ELF-1 (cell line): ENCODE data around the gene STEAP4.
"Not testable (repeated sequence)": the region's sequence is repeated elsewhere in the genome, so short reads cannot be mapped to it uniquely, and the experiment has no call there.

Experiments used
- DNase-seq: peaks from one replicate; pipeline ENCODE4 v3.0.0-alpha.2; 2016; ENCODE audit warnings: low read depth, low spot score

The STEAP4 gene

GRCh38 chr7:88268858-88269257 is 37.8 kb downstream of the STEAP4 start:
- no peak for DNase-seq

- DNase-seq: no peak
Measured at GRCh38 chr7:88268051-88268450, 38.6 kb downstream of the STEAP4 start.

GRCh38 chr7:88267421-88267820 is 39.3 kb downstream of the STEAP4 start:
- no peak for DNase-seq

DNA sequence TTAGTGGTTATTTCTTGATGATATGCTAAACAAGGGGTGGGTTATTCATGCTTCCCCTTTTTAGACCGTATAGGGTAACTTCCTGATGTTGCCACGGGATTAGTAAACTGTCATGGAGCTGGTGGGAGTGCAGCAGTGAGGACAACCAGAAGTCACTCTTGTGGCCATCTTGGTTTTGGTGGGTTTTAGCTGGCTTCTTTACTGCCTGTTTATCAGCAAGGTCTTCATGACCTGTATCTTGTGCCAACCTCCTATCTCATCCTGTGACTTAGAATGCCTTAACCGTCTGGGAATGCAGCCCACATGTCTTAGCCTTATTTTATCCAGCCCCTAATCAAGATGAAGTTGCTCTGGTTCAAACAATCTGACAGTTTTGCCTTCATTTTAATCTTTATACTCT is 41.7 kb downstream of the STEAP4 start:
- not testable (repeated sequence) for DNase-seq

DNA sequence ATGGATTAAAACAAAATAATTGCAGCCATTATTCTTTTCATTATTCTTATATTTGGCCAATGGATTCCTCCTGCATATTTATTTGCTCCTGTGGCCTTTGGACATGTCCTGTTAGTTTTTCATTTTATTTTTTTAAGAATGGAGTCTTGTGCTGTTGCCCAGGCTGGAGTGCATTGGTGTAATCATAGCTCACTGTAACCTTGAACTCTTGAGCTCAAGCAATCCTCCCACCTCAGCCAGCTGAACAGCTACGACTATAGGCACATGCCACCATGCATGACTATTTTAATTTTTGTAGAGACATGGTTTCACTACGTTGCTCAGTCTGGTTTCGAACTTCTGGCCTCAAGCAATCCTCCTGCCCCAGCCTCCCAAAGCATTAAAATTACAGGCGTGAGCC is 44.1 kb downstream of the STEAP4 start:
- no peak for DNase-seq

DNA sequence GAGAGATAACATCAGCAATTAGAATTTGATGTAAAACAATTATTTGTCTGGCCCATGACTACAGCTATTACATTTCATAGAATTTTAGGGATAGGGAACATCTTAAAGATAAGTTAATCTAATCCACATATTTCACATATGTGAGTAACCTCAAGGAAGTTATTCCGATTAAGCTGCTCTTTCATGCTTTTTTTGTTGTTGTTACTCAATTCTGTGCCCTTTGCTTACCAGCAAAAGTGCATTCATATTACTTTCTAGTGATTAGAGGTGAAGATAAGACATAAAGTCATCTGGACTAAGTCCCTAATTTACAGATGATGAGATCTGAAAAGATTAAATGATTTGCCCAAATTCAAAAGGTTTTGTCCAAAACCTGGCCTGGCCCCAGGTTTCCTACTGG is 46.0 kb downstream of the STEAP4 start:
- no peak for DNase-seq

DNA sequence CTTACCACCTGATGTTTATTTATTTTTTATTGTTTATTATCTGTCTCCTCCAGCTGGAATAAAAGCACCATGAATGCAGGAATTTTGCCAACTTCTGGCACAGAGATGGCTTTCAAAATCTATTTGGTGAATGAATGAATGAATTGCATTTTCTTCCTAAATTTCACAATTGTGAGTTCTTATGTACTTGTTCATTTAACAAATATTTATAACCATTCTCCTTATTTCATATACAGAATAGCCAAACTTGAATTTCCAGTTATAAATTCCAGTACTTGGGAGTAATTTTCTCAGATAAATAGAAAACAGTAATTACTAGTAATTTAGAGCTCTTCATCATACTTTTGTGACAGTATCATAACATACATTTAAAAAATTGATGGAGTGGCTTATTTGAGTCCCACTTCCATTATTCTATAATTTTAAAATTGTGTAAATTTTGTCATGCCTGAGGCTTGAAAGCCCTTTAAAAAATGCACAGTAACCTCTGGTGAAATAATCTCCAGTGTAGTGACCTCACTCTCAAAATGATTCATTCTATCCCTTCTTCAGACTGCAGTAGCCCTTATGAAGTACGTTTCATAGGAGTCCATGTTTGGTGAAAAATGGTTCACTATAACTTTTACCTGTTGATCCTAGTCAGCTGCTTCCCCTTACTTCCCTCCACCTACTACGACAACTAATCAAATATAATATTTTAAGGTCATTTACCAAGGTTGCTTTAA is 46.9 kb downstream of the STEAP4 start:
- no peak for DNase-seq

DNA sequence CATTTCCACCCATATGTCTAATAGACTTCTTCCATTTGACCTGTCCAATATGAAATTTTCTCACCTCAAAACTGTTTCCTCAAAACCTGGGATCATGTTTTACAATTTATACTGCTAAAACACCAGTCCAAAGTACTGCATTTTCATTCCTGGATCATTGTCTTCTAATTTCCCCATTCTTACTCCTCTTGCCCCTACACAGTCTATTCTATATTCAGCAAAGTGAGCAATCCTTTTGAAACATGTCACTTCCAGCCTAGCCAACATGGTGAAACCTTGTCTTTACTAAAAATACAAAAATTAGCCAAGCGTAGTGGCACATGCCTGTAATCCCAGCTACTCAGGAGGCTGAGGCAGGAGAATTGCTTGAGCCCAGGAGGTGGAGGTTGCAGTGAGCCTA is 48.4 kb downstream of the STEAP4 start:
- DNase-seq: not testable (repeated sequence)

- no peak for DNase-seq
Measured at GRCh38 chr7:88256906-88257305, 49.8 kb downstream of the STEAP4 start.

- DNase-seq: no peak
Measured at GRCh38 chr7:88254721-88255424, 51.8 kb downstream of the STEAP4 start.

GRCh38 chr7:88253640-88254039 is 53.1 kb downstream of the STEAP4 start:
- no peak for DNase-seq

GRCh38 chr7:88244258-88244657 is 62.4 kb downstream of the STEAP4 start:
- DNase-seq: no peak

- DNase-seq: peak; percentile 14
Measured at GRCh38 chr7:88243345-88243909, 63.3 kb downstream of the STEAP4 start.

GRCh38 chr7:88239852-88240251 is 66.8 kb downstream of the STEAP4 start:
- no peak for DNase-seq

DNA sequence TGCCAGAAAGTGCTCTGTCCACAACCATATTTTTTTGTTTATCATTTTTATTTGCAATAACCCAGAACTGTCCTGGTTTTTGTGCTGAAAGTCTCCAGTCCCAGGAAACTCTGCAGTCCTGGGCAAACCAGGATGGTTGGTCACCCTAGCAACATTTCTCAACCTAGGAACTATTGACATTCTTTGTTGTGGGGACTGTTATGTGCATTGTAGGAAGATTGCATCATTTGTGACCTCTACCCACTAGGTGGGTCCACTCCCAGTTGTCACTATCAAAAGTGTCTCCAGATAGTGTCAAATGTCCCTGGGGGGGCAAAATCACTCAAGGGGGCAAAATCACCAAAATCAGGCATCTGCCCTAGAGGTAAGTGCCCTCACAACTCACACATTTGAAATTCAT is 72.9 kb downstream of the STEAP4 start:
- DNase-seq: no peak

DNA sequence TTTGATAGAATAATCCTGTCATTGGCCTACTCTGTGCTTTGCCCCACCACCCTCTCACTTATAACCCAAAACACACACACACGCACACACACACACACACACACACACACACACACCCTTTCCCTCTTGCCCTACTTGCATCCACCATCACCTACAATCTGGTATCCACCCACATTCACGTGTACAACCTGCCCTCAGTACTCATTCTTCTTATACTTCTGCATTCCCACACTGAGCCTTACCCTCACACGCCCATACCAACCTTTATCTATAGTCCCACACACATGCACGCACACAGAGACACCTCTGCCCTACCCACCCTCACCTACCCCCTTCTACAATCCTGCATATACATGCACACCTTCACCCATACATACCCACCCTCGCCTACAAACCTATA is 76.0 kb downstream of the STEAP4 start:
- no peak for DNase-seq

- DNase-seq: no peak
Measured at GRCh38 chr7:88229302-88229995, 77.2 kb downstream of the STEAP4 start.

DNA sequence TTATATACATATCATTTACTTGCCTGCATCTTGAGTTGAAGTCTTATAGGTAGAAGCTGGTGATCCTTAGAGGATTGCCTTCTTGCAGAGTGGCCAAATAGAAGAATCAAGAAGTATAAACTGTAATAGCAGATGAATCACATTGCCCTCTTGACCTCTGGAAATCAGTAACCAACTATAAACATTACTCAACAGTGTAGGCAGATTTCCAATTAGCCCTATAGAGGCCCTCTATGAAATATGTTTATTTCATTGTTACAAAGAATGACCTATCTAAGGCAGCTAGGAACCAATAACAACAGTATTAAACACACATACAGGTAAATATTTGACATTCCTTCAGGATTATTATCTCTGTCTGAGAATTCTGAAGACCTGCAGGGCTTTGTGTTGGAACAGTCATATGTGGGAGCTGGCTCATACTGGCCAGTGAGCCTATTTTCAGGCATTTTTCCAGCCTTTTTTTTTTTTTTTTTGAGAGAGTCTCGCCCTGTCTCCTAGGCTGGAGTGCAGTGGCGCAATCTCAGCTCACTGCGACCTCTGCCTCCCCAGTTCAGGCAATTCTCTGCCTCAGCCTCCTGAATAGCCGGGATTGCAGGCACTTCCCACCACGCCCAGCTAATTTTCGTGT is 79.7 kb downstream of the STEAP4 start:
- DNase-seq: no peak

DNA sequence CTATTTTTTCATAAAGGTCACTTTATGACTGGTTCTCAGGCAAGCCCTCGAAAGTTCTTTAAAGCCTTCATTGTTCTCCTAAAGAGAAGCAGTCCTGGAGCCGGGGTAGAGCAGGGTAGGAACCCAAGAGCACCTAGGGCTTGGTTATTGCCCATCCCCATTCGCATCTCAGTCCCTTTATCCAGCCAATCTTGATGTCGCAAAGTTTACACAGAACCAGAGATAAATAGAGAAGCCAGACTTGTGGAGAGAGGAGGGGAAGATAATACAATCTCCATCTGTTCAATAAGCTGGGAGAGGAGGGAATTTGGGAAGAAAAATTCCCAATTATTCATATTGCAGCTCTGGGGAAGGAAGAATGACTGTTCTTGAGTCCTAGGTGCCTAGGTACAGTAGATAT is 80.5 kb downstream of the STEAP4 start:
- no peak for DNase-seq

GRCh38 chr7:88224601-88225275 is 82.0 kb downstream of the STEAP4 start:
- no peak for DNase-seq

GRCh38 chr7:88223265-88223664 is 83.4 kb downstream of the STEAP4 start:
- DNase-seq: no peak
